ENCODE data around the gene LRMDA.

The LRMDA gene

DNA sequence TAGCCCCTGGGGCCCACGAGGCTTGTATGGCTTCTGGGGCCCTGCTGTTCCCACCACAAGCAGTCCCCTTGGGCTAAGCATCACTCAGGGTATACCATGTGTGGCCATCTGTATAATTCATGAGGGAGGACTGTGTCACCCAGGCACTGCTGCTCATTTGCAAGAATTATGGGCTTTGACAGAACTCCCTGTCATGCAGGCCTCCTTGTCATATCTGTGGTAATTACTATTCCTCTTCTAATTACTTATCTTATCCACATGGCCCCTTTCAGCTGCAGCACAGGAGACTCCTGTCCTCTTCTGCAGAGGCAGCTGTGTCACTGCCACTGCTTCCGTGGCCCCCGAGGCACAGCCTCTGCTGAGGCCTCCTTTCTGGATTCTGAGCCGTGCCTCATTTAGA is 46.3 kb downstream of the LRMDA start:
- no peak for DNase-seq

GRCh38 chr10:75480374-75480773 is 49.0 kb downstream of the LRMDA start:
- DNase-seq, result no peak

DNA sequence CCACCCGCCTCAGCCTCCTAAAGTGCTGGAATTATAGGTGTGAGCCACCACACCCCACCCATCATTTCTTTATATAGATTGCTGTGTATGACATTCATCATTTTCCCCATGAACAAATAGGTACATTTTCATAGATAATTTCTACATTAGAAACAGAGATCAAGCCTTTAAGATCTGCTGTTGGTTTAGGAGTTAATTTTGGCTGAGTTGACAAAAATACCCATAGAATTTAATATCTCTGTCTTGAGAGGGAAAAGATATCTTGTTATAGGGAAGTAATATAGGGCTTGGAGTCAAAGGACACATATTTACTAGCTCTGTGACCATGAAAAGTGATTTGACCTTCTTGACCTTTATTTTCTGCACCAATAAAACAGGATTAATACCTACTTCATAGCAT is 51.8 kb downstream of the LRMDA start:
- DNase-seq, result no peak

DNA sequence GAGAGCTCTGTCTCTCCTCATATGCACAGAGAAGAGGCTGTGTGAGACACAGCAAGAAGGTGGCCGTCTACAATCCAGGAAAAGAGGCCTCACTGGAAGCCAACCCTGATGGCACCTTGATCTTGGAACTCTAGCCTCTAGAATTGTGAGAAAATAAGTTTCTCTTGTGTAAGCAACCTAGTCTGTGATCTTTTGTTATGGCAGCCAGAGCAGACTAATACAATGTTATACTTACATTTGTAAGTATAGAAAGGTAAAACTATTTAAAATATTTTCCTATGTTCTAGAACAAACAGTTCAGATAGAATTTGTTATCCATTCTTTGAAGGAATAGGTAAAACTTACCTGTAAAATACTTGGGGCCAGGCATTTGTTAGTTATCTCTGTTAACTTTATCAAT is 53.3 kb downstream of the LRMDA start:
- DNase-seq, result no peak

- no peak for DNase-seq
Measured at GRCh38 chr10:75486591-75486990, 55.2 kb downstream of the LRMDA start.

DNA sequence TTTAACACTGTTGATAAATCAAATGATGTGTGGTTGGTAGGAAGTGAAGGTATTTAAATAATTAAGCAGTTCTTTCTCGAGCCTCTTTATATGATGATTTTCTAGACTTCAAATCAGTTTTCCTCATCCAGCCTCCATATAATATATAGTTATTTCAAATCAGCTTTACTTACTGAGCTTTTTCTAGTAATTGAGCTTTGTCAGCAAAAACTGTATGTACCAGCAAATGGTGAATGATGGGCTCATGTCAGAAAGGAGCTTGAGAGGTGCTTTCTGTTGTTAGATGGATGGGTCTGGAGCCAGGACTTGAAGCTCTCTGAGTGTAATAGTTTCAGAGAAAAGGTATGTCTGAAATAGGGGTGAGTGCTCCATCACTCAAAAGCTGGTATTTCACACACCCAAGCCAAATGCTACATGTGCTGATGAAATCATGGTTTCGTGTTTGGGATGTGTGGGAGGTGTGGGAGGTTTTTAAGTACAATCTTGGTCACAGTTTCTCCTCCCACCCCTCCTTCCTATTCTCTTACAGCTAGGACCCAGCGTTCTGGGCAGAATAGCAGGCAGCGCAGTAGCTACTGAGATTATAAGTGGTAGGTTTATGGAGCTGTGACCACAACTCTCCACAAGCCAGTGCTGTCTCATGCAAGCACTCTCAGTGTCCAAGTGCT is 55.8 kb downstream of the LRMDA start:
- DNase-seq, result peak; percentile 39

DNA sequence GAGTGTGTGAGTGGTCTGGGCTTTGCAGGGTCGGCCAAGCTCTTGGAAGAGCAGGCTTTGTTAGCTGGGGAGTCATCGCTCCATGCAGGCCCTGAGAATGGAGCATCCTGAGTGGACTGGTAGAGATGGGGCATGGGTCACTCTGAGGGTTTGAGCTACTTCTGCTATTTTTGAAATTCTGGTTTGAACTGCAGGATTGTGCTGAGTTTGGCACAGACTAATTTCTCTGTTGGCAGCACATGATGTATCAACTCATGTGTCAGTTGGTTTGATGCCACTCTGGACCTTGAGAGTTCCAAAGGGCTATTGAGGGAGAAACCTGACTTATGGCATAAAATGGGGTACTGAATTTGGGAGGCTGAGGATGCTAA is 56.3 kb downstream of the LRMDA start:
- DNase-seq, result no peak

DNA sequence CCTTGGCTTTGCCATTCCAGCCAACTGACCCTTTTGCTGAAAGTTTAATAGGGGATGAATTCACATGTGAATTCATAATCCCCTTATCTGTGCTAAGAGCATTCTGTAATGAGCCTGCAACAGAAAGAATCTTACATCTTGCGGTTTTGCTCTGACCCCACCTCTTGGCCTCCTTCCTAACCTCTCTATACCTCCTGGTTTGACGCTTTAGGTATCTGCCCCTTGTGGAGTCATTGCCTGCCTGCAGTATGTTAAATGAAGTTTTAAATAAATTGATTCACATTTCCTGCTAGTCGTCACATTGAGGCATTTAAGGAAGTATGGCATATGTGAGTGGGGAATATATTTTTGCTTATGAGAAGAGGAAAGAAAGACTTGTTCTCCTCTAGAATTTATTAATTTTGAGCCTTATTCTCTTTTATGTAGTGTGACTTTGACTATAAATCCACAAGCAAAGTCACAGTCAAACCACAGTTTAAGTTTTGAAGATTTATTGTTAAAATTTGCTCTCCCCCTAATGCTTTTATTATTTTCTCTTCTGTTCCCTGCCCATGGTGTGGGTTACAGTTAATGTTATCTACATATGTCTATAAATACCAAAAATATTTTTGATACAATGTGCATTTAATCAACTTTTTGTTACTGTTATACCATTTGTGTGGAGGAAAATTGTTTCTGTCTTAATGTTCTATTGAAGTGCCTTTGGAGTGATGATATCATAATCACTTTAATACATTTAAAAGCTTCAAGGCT is 60.9 kb downstream of the LRMDA start:
- no peak for DNase-seq

DNA sequence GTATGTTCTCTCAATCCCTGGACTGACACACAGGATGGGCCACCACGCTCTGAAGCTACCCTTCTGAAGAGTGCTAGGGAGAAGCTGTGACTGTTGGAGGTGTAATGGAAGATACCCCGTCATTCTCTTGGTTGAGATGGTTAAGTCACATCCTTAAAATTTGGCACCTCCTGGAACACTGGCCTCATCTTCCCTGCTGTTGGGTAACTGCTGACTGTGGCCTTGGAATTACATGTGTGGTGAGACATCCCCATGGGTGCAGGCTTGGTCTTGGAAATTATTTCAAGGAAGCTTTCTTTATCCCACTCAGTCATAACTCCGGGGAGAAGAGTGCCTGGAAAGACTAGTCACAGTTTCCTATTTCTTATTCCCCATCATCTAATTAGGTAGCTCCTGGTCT is 62.0 kb downstream of the LRMDA start:
- DNase-seq, result no peak

DNA sequence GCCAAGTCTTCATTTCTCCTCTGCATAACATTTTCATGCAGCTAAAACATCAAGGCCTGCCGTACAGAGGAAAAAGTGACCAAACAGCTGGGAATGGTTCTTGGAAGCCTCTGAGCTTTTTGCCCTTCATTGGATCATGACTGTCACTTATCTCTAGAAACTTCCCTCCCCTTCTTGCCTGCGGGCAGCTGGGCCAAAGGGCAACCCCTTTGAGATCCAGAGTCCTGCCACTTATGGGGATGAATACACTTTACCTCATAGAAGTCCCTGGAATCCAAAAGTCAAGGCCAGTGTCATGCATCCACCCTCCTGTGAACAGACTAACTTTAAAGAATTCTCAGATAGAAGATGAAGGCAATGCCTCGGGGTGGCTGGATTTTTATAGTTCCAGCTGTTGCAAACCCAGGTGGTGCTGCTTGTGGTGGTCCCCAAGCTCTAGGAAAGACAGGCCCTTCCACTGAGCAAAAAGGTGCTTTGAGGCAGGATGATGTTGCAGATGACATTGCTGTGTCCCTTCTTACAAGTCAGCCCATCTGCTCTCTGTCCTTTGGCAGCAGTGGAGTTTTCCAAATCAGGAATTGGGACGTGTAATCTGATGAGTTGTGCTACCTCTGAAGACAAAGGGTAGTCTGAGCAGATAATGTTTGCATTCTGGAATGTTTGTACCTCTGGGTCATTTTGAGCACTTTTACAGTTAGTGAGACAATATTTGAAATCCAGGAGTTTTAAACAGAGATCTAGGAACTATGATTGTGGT is 64.2 kb downstream of the LRMDA start:
- DNase-seq, result no peak

DNA sequence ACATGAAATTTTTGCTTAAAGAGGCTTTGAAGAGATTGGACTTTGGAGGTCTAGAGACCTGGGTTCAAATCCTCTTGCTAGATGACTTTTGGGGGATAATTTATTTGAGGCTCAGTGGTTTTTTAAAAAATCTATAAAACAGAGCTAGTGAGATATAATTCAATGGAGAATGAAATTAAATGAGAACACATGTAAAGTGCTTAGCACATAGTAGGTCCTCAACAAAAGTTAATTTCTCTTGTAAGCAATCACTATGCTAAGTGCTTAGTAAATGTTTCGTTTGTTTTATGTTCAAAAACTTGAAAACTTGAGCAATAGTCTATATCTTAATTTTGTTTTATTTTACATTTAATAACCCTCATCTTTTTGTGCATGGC is 64.8 kb downstream of the LRMDA start:
- DNase-seq, result no peak

DNA sequence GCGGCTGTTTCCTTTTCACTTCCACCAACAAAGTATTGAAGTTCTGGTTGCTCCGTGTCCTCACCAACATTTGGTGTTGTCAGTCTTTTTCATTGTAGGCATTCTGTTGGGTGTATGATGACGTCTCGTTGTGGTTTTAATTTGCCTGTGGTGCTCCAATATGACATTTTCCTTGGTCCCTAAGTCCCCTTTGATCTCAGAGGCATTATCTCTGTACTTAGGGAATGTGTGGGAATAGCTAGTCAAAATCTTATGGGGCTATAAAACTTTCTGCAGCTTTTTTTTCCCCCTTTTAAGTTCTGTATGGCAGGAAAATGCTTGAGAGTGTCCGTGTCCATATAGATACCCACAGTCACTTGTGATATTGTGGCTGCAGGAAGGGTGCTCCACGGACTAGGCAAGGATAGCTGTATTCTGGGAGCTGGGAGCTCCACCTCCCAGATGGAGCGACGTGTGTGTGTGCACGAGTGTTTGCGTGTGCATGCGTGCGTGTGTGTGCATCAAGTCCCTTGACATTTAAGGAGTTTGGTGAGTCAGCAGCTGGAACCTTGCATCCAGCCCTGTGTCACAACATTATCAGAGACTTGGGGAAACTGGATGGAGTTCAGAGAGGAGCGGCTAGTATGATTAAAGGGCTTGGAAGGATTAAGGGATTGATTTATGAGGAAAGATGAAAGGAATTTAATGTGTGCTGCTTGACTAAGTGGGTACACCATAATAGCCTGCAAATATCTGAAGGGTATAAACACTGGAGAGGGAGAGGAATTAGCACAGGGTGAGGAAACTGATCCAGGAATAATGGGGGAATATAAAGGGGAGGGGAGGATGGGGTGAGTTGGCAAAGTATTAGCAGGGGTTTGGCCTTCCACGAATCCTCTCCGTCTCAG is 66.8 kb downstream of the LRMDA start:
- no peak for DNase-seq

- DNase-seq, result no peak
Measured at GRCh38 chr10:75498884-75499350, 67.5 kb downstream of the LRMDA start.

GRCh38 chr10:75499556-75500160 is 68.2 kb downstream of the LRMDA start:
- no peak for DNase-seq

- DNase-seq, result no peak
Measured at GRCh38 chr10:75502389-75502788, 71.0 kb downstream of the LRMDA start.

- no peak for DNase-seq
Measured at GRCh38 chr10:75502838-75503237, 71.4 kb downstream of the LRMDA start.

- DNase-seq, result no peak
Measured at GRCh38 chr10:75505293-75505692, 73.9 kb downstream of the LRMDA start.

GRCh38 chr10:75505840-75506506 is 74.5 kb downstream of the LRMDA start:
- DNase-seq, result no peak

- DNase-seq, result no peak
Measured at GRCh38 chr10:75506930-75507329, 75.5 kb downstream of the LRMDA start.

DNA sequence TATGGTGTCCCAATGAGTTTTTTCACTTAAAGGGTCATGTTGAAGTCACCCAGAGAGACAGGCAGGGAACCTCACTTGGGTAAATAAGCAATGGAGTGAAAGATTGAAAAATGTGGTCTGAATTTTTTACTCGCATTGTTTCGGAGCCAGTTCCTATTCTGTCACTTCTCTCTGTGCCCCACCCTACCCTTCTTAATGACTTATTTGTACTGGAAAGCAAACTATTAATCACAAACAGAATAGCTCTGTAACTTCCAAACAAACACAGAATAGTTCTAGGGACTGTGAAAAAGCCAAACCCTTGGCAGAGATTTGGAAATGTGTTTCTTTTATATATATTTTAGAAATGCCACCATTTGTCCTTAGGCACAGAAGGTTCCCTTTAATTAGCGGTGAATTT is 76.0 kb downstream of the LRMDA start:
- DNase-seq, result no peak

- DNase-seq, result no peak
Measured at GRCh38 chr10:75508239-75508813, 76.9 kb downstream of the LRMDA start.
